ENCODE measurements around the gene ABTB2. TPM values are rescaled to one million over a fixed set of nuclear protein-coding genes. Genes with fewer than 3 reads are reported as not detected.

Gene ABTB2
- total and polyA plus RNA-seq, 2 experiments from 2014 or later, result 2.6 to 12.1 TPM

- TF ChIP-seq CREB1 (CRISPR knock-in tag; IDR thresholded peaks at IDR 0.05; ENCODE audit: low read depth) (no peak), ZNF462 (CRISPR knock-in tag; IDR thresholded peaks at IDR 0.05) (no peak), JUNB (IDR thresholded peaks at IDR 0.05; ENCODE audit: unreplicated experiment) (no peak), EZH2 (IDR thresholded peaks at IDR 0.05; ENCODE audit: low read depth, unreplicated experiment) (no peak), NANOG (IDR thresholded peaks at IDR 0.05; ENCODE audit: borderline replicate concordance) (no peak), EZH2phosphoT487 (IDR thresholded peaks at IDR 0.05; ENCODE audit: unreplicated experiment) (no peak), ZNF114 (CRISPR knock-in tag; IDR thresholded peaks at IDR 0.05) (no peak), CTCF (conservative IDR thresholded peaks at IDR 0.05; ENCODE audit: low read depth in 2 of 2) (no peak), REST (IDR thresholded peaks at IDR 0.05; ENCODE audit: unreplicated experiment) (no peak), STAT1 (IDR thresholded peaks at IDR 0.05; ENCODE audit: unreplicated experiment) (no peak), ZNF331 (CRISPR knock-in tag; IDR thresholded peaks at IDR 0.05; ENCODE audit: low read depth) (no peak)
- TF ChIP-seq, protein P1, sequence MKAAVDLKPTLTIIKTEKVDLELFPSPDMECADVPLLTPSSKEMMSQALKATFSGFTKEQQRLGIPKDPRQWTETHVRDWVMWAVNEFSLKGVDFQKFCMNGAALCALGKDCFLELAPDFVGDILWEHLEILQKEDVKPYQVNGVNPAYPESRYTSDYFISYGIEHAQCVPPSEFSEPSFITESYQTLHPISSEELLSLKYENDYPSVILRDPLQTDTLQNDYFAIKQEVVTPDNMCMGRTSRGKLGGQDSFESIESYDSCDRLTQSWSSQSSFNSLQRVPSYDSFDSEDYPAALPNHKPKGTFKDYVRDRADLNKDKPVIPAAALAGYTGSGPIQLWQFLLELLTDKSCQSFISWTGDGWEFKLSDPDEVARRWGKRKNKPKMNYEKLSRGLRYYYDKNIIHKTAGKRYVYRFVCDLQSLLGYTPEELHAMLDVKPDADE (IDR thresholded peaks at IDR 0.05), result no peak
- H3K27me3 ChIP-seq (ENCODE audit: insufficient read depth), result no peaks in the 10 kb centered on the region
- H3K4me1 ChIP-seq (ENCODE audit: insufficient read depth), result no peaks in the 10 kb centered on the region
- Mint-ChIP-seq H3K4me1 (peaks cover 16% of the 10 kb centered on the region; the same call in 2 of the 3 replicates), H3K9me3 (no peaks in the 10 kb centered on the region), H3K27me3 (ENCODE audit: insufficient read depth, low read depth, poor library complexity) (peaks cover 8% of the 10 kb centered on the region), H3K4me3 (no peak overlapping the region), H3K27ac (no peak overlapping the region), H3K36me3 (ENCODE audit: low read depth) (no peaks in the 10 kb centered on the region)
- ATAC-seq (no peak), DNase-seq (ENCODE audit: low spot score) (no peak)
- H3K79me2 ChIP-seq (replicated peaks; ENCODE audit: insufficient read depth), result peaks cover 67% of the 10 kb centered on the region
- no peaks in the 10 kb centered on the region for H3F3A ChIP-seq (replicated peaks; ENCODE audit: low read depth)
- no peaks in the 10 kb centered on the region for H3K36me3 ChIP-seq (ENCODE audit: insufficient read depth)
- peaks cover 4% of the 10 kb centered on the region; the same call in 1 of the 2 replicates for H4K20me1 ChIP-seq (replicated peaks; ENCODE audit: insufficient read depth)
- no peak overlapping the region for H3K27ac ChIP-seq (ENCODE audit: low read depth)
- H3K4me3 ChIP-seq, result no peak overlapping the region
- no peaks in the 10 kb centered on the region for H3K9me2 ChIP-seq (ENCODE audit: insufficient read depth)
- no peak overlapping the region for H3K4me2 ChIP-seq
- no peak overlapping the region for H2AFZ ChIP-seq
Observed at GRCh38 chr11:34348919-34349318, 8.9 kb downstream of the ABTB2 start.

Data from GM23338 (cell line).